Right ventricle myocardium inferior (tissue), 1 donor: ENCODE data around the gene SPATA9. TPM values are rescaled to one million over a fixed set of nuclear protein-coding genes. Genes with fewer than 3 reads are reported as not detected.

Experiments used
- ATAC-seq: fragments of 200-7000 bp; cut with Tn5 transposase; one replicate; pipeline ENCODE4 v1.9.1; 2020; ENCODE audit warnings: mild to moderate bottlenecking, moderate library complexity
- DNase-seq: peaks from one replicate; pipeline ENCODE4 v3.0.0; 2021; ENCODE audit errors: missing footprints
- intact Hi-C: fragments of 100-400 bp; cut with DNase I; formaldehyde crosslinking; loops from one replicate; pipeline ENCODE4 v1.11.0; 2022
- total RNA-seq: library from RNA; stranded (reverse); fragmentation: NEBNext Ultra II Directional; extraction: Animal tissue kit (Norgen Biotek cat#: 25700); gene quantifications from one replicate; pipeline ENCODE4 v1.2.1, GENCODE V29; 2021
- donor health status: DM: no; HTN: yes; CAD: no; lungs with severe emphysema.

SPATA9 gene
- total RNA-seq, 1 donor from 2014 or later = not detected

DNA sequence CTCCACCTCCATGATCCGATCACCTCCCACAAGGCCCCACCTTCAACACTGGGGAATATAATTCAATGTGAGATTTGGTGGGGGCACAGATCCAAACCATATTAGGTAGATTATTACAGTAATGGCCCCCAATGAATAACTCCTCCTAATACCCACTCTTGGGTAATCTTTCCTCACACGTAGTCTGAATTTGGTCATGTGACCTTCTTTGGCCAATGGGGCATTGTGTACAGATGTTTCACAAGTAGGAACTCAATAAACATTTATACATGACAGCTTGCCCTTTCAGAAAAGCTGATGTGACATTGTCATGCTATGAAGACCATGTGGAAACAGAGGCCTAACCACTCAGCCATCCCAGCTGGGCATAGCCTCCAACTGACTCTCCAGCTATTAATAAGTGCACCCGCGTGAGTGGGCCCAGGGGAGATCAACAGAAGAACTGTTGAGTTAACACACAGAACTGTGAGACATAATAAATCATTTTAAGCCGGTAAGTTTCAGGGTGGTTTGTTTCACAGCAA is 52.3 kb downstream of the SPATA9 start:
- intact Hi-C loops = no loop called here
- ATAC-seq = no peak
- DNase-seq = no peak

DNA sequence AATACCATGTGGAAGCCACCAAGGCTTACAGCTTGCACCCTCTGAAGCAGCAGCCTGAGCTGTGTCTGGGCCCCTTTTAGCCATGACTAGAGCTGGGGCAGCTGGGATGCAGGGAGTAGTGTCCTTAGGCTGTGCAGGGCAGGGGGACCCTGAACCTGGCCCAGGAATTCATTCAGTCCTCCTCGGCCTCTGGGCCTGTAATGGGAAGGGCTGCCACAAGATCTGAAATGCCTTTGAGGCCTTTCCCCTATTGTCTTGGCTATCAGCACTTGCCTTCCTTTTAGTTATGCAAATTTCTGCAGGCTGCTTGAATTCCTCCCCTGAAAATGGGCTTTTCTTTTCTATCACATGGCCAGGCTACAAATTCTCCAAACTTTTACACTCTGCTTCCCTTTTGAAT is 53.9 kb downstream of the SPATA9 start:
- intact Hi-C loops = no loop called here
- DNase-seq (no peak), ATAC-seq (no peak)

DNA sequence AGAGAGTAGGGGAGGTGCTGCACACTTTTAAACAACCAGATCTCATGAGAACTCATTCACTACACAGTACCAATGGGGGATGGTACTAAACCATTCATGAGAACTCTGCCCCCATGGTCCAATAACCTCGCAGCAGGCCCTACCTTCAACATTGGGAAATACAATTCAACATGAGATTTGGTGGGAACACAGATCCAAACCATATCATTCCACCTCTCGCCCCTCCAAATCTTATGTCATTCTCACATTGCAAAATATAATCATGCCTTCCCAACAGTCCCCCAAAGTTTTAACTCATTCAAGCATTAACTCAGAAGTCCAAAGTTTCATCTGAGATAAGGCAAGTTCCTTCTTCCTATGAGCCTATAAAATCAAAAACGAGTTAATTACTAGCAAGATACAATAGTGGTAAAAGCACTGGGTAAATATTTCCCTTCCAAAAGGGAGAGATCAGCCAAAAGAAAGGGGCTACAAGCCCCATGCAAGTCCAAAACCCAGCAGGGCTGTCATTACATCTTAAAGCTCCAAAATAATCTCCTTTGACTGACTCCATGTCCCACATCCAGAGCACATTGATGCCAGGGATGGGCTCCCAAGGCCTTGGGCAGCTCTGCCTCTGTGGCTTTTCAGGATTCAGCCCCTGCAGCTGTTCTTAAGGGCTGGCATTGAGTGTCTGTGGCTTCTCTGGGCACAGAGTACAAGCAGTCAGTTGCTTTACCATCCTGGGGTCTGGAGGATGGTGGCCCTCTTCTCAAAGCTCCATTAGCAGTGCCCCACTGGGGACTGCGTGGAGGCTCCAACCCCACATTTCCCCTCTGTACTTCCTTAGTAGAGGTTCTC is 54.6 kb downstream of the SPATA9 start:
- intact Hi-C loops = no loop called here
- DNase-seq (no peak), ATAC-seq (no peak)

DNA sequence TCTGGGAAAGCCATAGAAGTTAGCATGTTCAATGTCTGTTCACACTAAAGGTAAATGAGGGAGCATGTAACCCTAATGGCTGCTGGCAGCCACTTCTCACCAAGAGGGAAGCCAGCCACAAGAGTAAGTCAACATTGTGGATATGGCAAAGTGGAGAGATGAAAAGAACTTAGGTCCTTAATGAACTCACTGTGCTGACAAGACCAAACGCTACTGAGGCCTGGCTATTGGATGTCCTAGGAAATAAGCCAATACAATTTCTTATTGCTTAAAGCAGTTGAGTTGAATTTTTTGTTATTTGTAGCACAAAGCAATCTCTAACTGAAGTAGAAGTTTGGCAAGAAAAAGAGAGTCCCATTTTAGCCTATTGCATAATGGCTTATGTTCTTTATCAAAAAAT is 56.1 kb downstream of the SPATA9 start:
- ATAC-seq (peak; percentile 65), DNase-seq (no peak)
- intact Hi-C loops = no loop called here

DNA sequence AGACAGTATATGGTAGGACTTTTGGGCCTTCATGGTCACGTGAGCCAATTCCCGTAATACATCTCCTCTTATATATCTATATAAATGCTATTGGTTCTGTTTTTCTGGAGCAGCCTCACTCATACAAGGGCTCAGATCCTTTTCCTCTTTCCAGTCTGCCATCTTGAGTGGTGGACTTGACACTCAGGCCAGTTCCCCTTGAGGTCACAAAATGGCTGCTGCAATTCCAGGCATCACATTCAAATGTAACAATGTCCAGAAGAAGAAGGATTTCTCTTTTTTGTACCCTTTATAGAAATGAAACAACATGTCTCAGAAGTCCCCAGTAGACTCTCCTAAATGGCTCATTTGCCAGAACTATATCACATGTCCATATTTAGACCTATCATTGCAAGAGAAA is 58.4 kb downstream of the SPATA9 start:
- DNase-seq = no peak

DNA sequence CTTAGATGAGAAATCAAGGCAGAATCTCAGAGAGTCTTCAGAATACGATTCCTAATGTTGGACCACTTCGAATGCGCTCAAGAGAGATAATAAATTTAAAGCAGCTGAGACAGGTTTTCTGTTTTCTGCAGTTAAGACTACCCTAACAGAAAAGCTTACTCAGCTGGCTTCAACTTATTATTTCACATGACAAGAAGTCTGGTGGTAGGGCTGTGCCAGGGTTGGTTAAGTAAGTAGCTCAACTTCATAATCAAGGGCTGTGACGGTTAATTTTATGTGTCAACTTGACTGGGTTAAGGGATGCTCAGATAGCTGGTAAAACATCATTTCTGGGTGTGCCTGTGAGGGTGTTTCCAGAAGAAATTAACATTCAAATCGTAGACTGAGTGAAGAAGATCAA is 59.1 kb downstream of the SPATA9 start:
- DNase-seq = no peak
- no peak for ATAC-seq
- intact Hi-C loops = no loop called here

More for the DNA sequence above, 58.4 kb downstream of the SPATA9 start:
- intact Hi-C loops = no loop called here
- no peak for ATAC-seq

DNA sequence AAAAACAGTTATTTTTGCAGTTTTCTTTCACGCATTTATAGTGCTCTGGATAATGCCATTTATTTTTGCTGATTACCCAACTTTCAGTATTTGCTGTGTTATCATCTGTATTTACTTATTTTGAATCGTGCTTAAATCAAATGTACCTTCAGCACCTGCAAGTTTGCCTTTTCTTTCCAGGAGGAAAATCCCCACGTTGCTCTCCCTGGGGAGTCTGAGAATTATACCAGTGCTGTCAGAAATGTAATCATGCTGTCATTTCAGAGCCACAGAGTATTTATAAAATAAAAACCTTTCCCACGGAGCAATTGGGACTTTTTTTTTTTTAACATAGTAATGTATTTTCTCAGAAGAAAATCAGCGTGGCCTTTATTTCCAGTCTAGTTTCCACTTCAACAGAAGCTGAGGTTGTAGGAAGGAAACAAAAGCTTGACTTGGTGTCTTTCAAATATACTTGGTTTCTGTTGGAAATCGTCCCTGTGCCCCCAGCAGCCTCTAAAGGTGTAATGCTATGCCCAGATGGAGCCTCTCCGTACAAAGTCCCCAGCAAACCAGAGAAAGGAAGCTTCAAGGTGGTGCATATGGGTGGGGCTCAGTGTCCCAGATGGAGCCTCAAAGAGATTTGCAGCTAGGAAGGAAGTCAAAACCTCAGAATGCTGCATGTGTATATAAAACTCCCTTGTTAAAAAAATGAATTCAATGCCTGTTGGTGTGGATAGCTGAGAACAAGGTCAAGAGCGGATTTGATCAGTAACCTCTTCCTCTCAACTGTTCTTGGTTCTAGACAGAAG is 60.8 kb downstream of the SPATA9 start:
- intact Hi-C loops = no loop called here
- ATAC-seq (no peak), DNase-seq (no peak)

DNA sequence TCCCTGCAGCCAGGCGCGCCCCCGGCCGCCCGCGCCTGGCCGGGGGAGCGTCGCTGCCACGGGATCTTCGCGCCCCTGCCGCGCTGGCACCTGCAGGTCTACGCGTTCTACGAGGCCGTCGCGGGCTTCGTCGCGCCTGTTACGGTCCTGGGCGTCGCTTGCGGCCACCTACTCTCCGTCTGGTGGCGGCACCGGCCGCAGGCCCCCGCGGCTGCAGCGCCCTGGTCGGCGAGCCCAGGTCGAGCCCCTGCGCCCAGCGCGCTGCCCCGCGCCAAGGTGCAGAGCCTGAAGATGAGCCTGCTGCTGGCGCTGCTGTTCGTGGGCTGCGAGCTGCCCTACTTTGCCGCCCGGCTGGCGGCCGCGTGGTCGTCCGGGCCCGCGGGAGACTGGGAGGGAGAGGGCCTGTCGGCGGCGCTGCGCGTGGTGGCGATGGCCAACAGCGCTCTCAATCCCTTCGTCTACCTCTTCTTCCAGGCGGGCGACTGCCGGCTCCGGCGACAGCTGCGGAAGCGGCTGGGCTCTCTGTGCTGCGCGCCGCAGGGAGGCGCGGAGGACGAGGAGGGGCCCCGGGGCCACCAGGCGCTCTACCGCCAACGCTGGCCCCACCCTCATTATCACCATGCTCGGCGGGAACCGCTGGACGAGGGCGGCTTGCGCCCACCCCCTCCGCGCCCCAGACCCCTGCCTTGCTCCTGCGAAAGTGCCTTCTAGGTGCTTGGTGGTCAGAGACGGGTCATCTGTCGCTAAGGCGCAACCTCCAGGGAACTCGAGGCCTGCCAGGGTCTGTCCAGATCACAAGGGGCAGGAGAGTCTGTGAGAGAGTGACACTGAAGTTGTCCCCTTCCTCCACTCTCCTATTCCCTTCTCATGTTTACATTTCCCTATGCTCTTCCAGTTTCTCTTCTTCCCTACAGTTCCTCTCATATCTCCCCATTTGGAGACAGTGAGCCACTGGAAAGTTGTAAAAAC is 61.6 kb downstream of the SPATA9 start:
- peak; percentile 61 for ATAC-seq
- intact Hi-C loops = no loop called here
- peak; percentile 62 for DNase-seq

DNA sequence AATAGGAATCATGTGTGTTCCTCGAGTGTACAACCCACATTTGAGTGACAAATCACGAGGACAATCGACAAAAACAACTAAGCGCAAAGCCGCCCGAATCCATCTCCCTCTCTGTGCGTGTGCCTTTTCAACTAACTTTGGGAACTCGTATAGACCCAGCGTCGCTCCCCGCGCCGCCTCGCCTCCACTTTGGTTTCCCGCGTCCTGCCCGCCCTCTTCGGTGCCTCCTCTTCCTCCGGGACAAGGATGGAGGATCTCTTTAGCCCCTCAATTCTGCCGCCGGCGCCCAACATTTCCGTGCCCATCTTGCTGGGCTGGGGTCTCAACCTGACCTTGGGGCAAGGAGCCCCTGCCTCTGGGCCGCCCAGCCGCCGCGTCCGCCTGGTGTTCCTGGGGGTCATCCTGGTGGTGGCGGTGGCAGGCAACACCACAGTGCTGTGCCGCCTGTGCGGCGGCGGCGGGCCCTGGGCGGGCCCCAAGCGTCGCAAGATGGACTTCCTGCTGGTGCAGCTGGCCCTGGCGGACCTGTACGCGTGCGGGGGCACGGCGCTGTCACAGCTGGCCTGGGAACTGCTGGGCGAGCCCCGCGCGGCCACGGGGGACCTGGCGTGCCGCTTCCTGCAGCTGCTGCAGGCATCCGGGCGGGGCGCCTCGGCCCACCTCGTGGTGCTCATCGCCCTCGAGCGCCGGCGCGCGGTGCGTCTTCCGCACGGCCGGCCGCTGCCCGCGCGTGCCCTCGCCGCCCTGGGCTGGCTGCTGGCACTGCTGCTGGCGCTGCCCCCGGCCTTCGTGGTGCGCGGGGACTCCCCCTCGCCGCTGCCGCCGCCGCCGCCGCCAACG is 62.5 kb downstream of the SPATA9 start, which contains the start of gene GPR150:
Gene GPR150 (plus strand): TSS at position 58 of the 840 bp plus-strand sequence. CDS start 189 bp downstream, at position 247.
- ATAC-seq (peak; percentile 74), DNase-seq (peak; percentile 83)
- intact Hi-C loops = no loop called here

DNA sequence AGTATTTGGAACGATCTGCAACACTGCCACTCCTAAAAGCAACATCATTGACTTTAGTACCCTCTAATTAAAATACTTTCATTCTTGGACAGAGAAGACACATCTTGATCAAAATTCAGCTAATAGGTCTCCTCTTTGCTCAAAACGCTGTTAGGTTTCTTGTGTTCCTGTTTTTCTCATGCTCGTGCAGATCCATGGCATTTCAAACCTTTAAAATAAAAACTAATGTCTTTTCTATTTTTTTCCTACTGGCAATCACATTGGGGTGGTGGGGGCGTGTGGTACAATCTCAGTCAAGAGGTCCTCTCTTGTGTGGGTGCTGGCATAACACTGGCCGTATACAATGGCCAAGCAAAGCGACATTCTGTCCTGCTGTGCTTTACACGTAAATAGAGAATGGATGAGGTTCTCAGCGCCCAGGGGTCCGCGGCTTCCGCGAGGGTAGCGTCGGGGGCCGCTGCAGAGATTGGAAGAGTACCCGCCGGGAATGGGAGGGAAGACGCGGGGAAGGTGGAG is 63.2 kb downstream of the SPATA9 start:
- no peak for DNase-seq
- intact Hi-C loops = no loop called here
- ATAC-seq = no peak

DNA sequence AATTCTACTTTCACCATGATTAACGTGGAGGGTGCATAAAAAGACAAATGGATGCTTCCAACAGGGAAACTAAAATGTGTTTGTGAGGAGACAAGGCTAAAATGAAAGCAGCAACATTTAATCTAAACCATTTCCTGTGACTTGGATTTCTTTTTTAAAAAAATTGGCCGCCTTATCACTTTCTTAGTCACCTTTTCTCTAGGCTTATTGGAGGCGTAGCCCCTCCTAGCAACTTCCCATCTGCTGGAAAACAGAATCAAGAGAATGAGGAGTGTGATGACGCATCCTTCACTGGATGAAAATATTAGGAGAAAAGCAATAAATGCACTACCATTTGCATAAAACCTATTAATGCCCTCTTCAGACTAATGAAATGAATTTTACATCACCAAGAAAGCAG is 63.7 kb downstream of the SPATA9 start:
- intact Hi-C loops = no loop called here
- ATAC-seq (no peak), DNase-seq (no peak)

DNA sequence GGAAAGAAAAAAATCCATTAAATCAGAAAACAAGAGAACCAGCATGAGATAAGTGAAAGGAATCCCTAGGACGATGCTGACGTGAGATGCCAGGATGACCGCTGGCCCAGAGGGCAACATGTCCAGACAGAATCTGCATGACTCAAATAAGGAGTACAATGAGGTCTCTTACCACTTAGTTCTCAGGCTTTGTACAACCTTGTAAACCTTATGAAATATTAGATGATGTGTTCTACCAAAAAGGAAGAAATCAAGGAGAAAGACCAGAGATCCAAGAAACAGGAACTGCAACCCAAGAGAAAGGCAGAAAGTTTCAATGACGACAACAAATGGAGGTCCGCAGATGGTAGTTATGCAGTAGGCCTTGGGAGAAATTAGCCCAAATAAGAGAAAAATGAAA is 65.7 kb downstream of the SPATA9 start:
- no peak for ATAC-seq
- no peak for DNase-seq
- intact Hi-C loops = no loop called here

DNA sequence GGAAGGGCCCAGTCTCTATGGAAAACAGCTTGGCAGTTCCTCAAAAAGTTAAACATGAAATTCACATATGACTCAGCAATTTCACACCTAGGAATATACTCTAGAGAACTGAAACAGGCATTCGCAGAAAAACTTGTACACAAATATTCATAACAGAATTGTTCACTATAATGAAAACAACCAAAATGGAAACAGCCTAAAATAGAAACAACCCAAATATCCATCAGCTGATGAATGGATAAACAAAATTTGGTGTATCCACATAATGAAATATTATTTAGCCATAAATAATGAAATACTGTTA is 67.7 kb downstream of the SPATA9 start:
- DNase-seq (no peak), ATAC-seq (no peak)
- intact Hi-C loops = no loop called here

DNA sequence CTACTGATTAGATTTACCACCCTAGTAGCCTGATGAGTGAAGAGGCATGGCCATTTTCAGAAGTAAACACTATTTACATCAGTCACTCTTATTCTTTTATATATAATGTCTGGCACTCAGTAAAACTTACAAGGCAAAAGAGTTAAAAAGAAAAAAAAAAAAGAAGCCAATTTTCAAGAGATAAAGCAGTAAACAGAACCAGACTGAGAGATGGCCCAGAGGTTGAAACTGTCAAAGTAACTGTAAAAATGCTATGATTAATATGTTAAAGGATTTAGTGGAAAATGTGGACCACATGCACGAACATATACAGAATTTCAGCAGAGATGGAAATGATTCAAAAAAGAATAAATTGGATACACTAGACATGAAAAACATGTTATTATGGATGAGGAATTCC is 69.3 kb downstream of the SPATA9 start:
- no peak for DNase-seq
- intact Hi-C loops = no loop called here
- no peak for ATAC-seq

DNA sequence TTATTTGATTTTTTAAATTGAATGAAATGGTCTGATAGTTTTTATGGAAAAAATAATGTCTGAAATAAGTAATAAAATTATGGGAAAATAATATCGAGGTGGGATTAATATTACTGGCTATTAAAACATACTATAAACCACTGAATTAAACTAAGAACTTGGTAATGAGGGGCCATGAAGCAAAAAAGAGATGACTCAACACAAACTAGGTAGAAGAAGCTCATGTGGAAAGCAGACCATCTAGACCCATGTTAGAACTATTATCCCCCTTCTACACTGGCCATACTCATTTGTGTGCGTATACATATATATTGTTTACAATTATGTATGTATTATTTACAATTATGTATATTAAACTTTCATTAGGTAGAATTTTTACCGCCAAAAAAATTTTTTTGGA is 71.4 kb downstream of the SPATA9 start:
- DNase-seq (no peak), ATAC-seq (no peak)
- intact Hi-C loops = no loop called here

DNA sequence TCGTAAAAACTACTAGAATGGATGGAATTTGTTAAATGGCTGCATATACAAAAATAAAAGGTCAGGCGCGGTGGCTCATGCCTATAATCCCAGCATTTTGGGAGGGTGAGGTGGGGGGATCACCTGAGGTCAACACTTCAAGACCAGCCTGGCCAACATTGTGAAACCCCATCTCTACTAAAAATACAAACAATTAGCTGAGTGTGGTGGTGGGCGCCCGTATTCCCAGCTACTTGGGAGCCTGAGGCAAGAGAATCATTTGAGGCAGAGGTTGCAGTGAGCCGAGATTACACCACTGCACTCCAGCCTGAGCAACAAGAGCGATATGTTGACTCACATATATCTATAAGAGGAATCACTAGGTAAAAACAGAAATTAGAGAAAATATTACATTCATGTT is 72.2 kb downstream of the SPATA9 start:
- no peak for DNase-seq
- intact Hi-C loops = no loop called here
- ATAC-seq = no peak

DNA sequence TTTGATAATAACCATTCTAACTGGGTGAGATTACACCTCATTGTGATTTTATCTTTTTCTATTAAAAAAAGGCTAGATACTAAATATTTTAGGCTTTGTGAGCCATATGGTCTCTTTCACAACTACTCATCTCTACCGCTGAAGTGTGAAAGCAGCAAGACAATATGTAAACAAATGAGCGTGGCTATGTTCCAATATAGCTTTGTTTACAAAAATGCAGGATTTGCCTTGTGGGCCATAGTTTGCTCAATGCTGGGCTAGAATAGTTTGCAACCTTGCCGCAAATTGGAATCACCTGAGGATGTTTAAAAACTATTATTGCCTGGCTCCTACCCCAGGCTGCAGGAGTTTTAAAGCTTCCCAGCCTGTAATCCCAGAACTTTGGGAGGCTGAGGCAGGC is 73.1 kb downstream of the SPATA9 start:
- intact Hi-C loops = no loop called here
- DNase-seq = no peak
- ATAC-seq = no peak
